ENCODE data around the gene CEP112.

The CEP112 gene

GRCh38 chr17:66191593-66192377 lies at the start of gene CEP112:
Gene CEP112 (minus strand): TSS chr17:66192133.
- H3K27ac ChIP-seq, result peak within 1 kb of the TSS; percentile 75

GRCh38 chr17:66240630-66241029 lies 48.7 kb upstream of the CEP112 start:
- H3K27ac ChIP-seq, result no peak overlapping the region
- TF ChIP-seq ZFX (IDR thresholded peaks at IDR 0.05) (no peak), CTCF (conservative IDR thresholded peaks at IDR 0.05) (no peak)

More at GRCh38 chr17:66191593-66192377, at the start of gene CEP112:
- TF ChIP-seq CTCF (conservative IDR thresholded peaks at IDR 0.05) (no peak), ZFX (IDR thresholded peaks at IDR 0.05) (peak; percentile 93)

- no peak overlapping the region for H3K27ac ChIP-seq
- TF ChIP-seq CTCF (conservative IDR thresholded peaks at IDR 0.05) (no peak), ZFX (IDR thresholded peaks at IDR 0.05) (no peak)
Observed at GRCh38 chr17:66240013-66240412, 48.1 kb upstream of the CEP112 start.

GRCh38 chr17:66235377-66235994 lies 43.6 kb upstream of the CEP112 start:
- no peak for TF ChIP-seq ZFX (IDR thresholded peaks at IDR 0.05)
- H3K27ac ChIP-seq, result no peak overlapping the region

GRCh38 chr17:66234611-66235010 lies 42.7 kb upstream of the CEP112 start:
- TF ChIP-seq ZFX (IDR thresholded peaks at IDR 0.05), result no peak
- TF ChIP-seq CTCF (conservative IDR thresholded peaks at IDR 0.05), result no peak
- H3K27ac ChIP-seq, result no peak overlapping the region

- TF ChIP-seq CTCF (conservative IDR thresholded peaks at IDR 0.05) (no peak), ZFX (IDR thresholded peaks at IDR 0.05) (no peak)
- no peak overlapping the region for H3K27ac ChIP-seq
Observed at GRCh38 chr17:66233023-66233753, 41.3 kb upstream of the CEP112 start.

- H3K27ac ChIP-seq, result no peak overlapping the region
- TF ChIP-seq CTCF (conservative IDR thresholded peaks at IDR 0.05) (no peak), ZFX (IDR thresholded peaks at IDR 0.05) (no peak)
Observed at GRCh38 chr17:66230922-66231591, 39.1 kb upstream of the CEP112 start.

All from C4-2B (cell line).